Measurements from ENCODE around the gene FADS2.

DNA sequence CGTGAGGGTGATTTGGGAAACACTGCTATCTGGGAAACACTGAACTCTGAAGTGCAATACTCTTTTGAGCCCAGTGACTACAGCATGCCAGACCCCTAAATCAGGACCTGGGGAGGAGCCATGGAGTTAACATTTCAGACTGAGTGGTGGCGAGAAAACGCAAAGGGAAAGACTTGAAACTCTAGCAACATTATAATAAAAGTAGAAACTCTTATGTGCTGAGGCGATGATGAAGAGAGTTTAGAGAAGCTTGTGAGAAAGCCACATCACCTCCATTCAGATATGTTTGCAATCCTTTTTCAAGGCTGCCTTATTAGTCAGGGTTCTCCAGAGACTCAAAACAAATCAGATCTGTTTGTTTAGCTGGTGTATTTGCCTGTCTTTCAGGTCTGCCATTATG is 33.5 kb upstream of the FADS2 start:
- TF ChIP-seq FOXK1 (CRISPR knock-in tag; IDR thresholded peaks at IDR 0.05; ENCODE audit: borderline replicate concordance, low read depth) (no peak), ZFP36 (IDR thresholded peaks at IDR 0.05; ENCODE audit: borderline replicate concordance, low read depth, low read length, partially characterized antibody) (no peak), RAD51 (IDR thresholded peaks at IDR 0.05; ENCODE audit: borderline replicate concordance) (no peak), EZH2 (conservative IDR thresholded peaks at IDR 0.05; ENCODE audit: low read depth, low read length) (no peak)

Measured in HepG2 (cell line).